Lung (tissue), 12 donors: ENCODE results near the gene KCNG2. TPM values are rescaled to one million over a fixed set of nuclear protein-coding genes. Genes with fewer than 3 reads are reported as not detected.
A peak's percentile ranks its signal among the peaks of the same experiment; 100 is the strongest.

Experiments used
- ATAC-seq: fragments of 200-7000 bp; cut with Tn5 transposase; one replicate; pipeline ENCODE4 v1.9.1; 2020; ENCODE audit warnings: moderate number of reproducible peaks; ENCODE audit not compliant: insufficient read depth, low FRiP score
- DNase-seq, 3 donors: peaks; one replicate each; pipeline ENCODE4 v3.0.0-alpha.2; 2013 to 2017
- H3K27ac ChIP-seq, 2 donors: one replicate each; pipeline ENCODE4 v1.5.1; 2013; ENCODE audit warnings: mild to moderate bottlenecking in 2 of 2, moderate library complexity in 2 of 2, control low read depth in 1 of 2, inconsistent platforms in 1 of 2, low read depth in 1 of 2, low read length in 1 of 2
- H3K27me3 ChIP-seq, 3 donors: one replicate each; pipeline ENCODE4 v1.5.1; 2013; ENCODE audit warnings: low read length in 2 of 3; ENCODE audit not compliant: control insufficient read depth in 3 of 3, insufficient read depth in 3 of 3
- H3K36me3 ChIP-seq, 4 donors: one replicate each; pipeline ENCODE4 v1.5.1; 2013; ENCODE audit warnings: low read length in 4 of 4, mild to moderate bottlenecking in 1 of 4, moderate library complexity in 1 of 4; ENCODE audit not compliant: control insufficient read depth in 4 of 4, insufficient read depth in 4 of 4
- H3K4me1 ChIP-seq, 5 donors: one replicate each; pipeline ENCODE4 v1.5.1; 2013; ENCODE audit warnings: low read length in 5 of 5, mild to moderate bottlenecking in 2 of 5, moderate library complexity in 1 of 5; ENCODE audit not compliant: control insufficient read depth in 5 of 5, insufficient read depth in 5 of 5
- H3K4me3 ChIP-seq: one replicate; pipeline ENCODE4 v1.5.1; 2013; ENCODE audit warnings: mild to moderate bottlenecking, control low read depth, moderate library complexity
- H3K9ac ChIP-seq, 2 donors: one replicate each; pipeline ENCODE4 v1.5.1; 2013; ENCODE audit warnings: low read length in 2 of 2, control low read depth in 1 of 2; ENCODE audit not compliant: insufficient read depth in 1 of 2
- H3K9me3 ChIP-seq, 4 donors: one replicate each; pipeline ENCODE4 v1.5.1; 2013; ENCODE audit warnings: low read length in 3 of 4, mild to moderate bottlenecking in 1 of 4, moderate library complexity in 1 of 4; ENCODE audit not compliant: control insufficient read depth in 4 of 4, insufficient read depth in 3 of 4
- CTCF ChIP-seq: IDR thresholded peaks from 2 replicates; pipeline ENCODE4 v1.5.1; 2012; ENCODE audit warnings: mild to moderate bottlenecking; ENCODE audit errors: control extremely low read depth, extremely low read depth
- WGBS, 2 donors: extraction: QIAGEN DNeasy Blood & Tissue Kit; methylation state at CpG; one replicate each; pipeline ENCODE4 v1.1.7; 2013; 5-methylcytosine and 5-hydroxymethylcytosine counted together
- polyA plus RNA-seq, 2 donors: library from polyadenylated mRNA; stranded (reverse); fragments of 200-250 nt; gene quantifications; one replicate each; pipeline ENCODE4 v1.2.1, GENCODE V29; 2013
- total RNA-seq, 2 donors: library from RNA; depleted of rRNA in 1 of 2; stranded (reverse); fragments of >200 nt in 1 of 2; gene quantifications; one replicate each; pipeline ENCODE4 v1.2.1, GENCODE V29; 2014 to 2021
- donor health status: control.
- donor health status: control.
- donor health status: Bipolar disorder and iron deficiency.
- donor health status: healthy.
- donor health status: DM: yes; HTN: yes; CAD: no.

KCNG2 gene
- total and polyA plus RNA-seq, 4 donors, result 0.16 to 1.8 (median 1.2) TPM

GRCh38 chr18:79947054-79947755 is 149.5 kb downstream of the KCNG2 start:
- DNase-seq (no peak), ATAC-seq (no peak)
- no peak overlapping the region for H3K4me3 ChIP-seq
- no peak overlapping the region for H3K9ac ChIP-seq
- H3K4me1 ChIP-seq, result peaks cover 4 to 27% (median 13%) of the 10 kb centered on the region in 5 donors
- peaks cover 2 to 22% (median 8%) of the 10 kb centered on the region in 4 donors for H3K36me3 ChIP-seq
- no peaks in the 10 kb centered on the region for H3K27me3 ChIP-seq
- 85 to 93% methylated on average over 14 of the region's 14 CpGs for WGBS, 2 donors
- no peak for TF ChIP-seq CTCF
- peak overlapping the region in 1 of 2 donors; percentile 55 for H3K27ac ChIP-seq
- H3K9me3 ChIP-seq, result no peaks in the 10 kb centered on the region

GRCh38 chr18:79947881-79948610 is 150.3 kb downstream of the KCNG2 start:
- H3K4me3 ChIP-seq, result no peak overlapping the region
- peak overlapping the region in 1 of 2 donors; percentile 55 for H3K27ac ChIP-seq
- H3K9ac ChIP-seq, result no peak overlapping the region
- TF ChIP-seq CTCF, result no peak
- WGBS, 2 donors, result 86 to 89% methylated on average over 15 of the region's 15 CpGs
- DNase-seq, result no peak
- no peaks in the 10 kb centered on the region for H3K9me3 ChIP-seq
- no peak for ATAC-seq
- peaks cover 4 to 30% (median 13%) of the 10 kb centered on the region in 5 donors for H3K4me1 ChIP-seq
- no peaks in the 10 kb centered on the region for H3K27me3 ChIP-seq
- H3K36me3 ChIP-seq, result peaks cover 0 to 14% (median 4%) of the 10 kb centered on the region in 4 donors

GRCh38 chr18:79948719-79949411 is 151.1 kb downstream of the KCNG2 start:
- ATAC-seq (no peak), DNase-seq (no peak)
- Histone ChIP-seq H3K36me3 (peaks cover 0 to 8% (median 3%) of the 10 kb centered on the region in 4 donors), H3K27me3 (no peaks in the 10 kb centered on the region), H3K9me3 (no peaks in the 10 kb centered on the region), H3K4me1 (peaks cover 4 to 30% (median 13%) of the 10 kb centered on the region in 5 donors), H3K4me3 (no peak overlapping the region), H3K9ac (no peak overlapping the region), H3K27ac (peak overlapping the region in 1 of 2 donors; percentile 9)
- no peak for TF ChIP-seq CTCF
- WGBS, 2 donors, result 92 to 93% methylated on average over 23 of the region's 23 CpGs

Other genes with a start within 250 kb of the KCNG2 start
- gene CTDP1, start 118.1 kb upstream of the KCNG2 start, total RNA-seq, result 10 to 100 TPM; 21.4 to 30.5 TPM
- 10 to 100 TPM; 18.8 to 22.0 TPM for gene CTDP1, start 118.1 kb upstream of the KCNG2 start, polyA plus RNA-seq
- 10 to 100 TPM; 26.5 to 69.8 TPM for gene SLC66A2, start 153.7 kb downstream of the KCNG2 start, total RNA-seq
- gene SLC66A2, start 153.7 kb downstream of the KCNG2 start, polyA plus RNA-seq, result 10 to 100 TPM; 54.9 to 71.8 TPM
- gene HSBP1L1, start 166.7 kb downstream of the KCNG2 start, total RNA-seq, result 10 to 100 TPM; 30.6 to 37.9 TPM
- 10 to 100 TPM; 23.2 to 80.9 TPM for gene HSBP1L1, start 166.7 kb downstream of the KCNG2 start, polyA plus RNA-seq
- 100 to 1,000 TPM in 1 of 2 donors, 10 to 100 TPM in 1; 29.9 to 101 TPM for gene TXNL4A, start 190.6 kb downstream of the KCNG2 start, total RNA-seq
- 10 to 100 TPM; 84.1 to 86.2 TPM for gene TXNL4A, start 190.6 kb downstream of the KCNG2 start, polyA plus RNA-seq
- gene RBFA, start 236.5 kb downstream of the KCNG2 start, total RNA-seq, result 10 to 100 TPM; 27.2 to 32.1 TPM
- gene RBFA, start 236.5 kb downstream of the KCNG2 start, polyA plus RNA-seq, result 10 to 100 TPM; 16.1 to 19.5 TPM